Subcutaneous adipose tissue (tissue), 4 donors: ENCODE data around the gene CLEC4M. TPM values are rescaled to one million over a fixed set of nuclear protein-coding genes. Genes with fewer than 3 reads are reported as not detected.

Experiments
- total RNA-seq, 4 donors: library from RNA; depleted of rRNA; stranded (reverse); fragments of >200 nt; gene quantifications; one replicate each; pipeline ENCODE4 v1.1.0, GENCODE V29; 2016
- TF ChIP-seq, protein P1 (sequence below): fragments of 450-650 bp; IDR thresholded peaks from one replicate; pipeline ENCODE4 v1.5.1; 2016; ENCODE audit warnings: low read depth, mild to moderate bottlenecking, control low read depth, antibody characterized with exemption, moderate library complexity

The CLEC4M gene
- total RNA-seq, 4 donors from 2014 or later, result not detected

DNA sequence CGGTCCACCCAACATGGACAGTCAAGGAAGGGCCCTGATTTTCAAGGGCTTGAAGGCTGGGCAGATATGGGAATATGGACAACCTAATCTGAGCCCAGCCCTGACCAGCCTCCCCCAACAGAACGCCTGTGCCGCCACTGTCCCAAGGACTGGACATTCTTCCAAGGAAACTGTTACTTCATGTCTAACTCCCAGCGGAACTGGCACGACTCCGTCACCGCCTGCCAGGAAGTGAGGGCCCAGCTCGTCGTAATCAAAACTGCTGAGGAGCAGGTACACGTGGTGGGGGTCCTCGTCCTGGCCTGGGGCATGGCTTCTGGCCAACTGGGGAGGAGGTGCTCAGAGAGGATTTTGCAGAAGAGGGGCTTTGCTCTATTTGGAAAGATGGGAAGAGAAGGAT lies 3.5 kb downstream of the CLEC4M start:
- TF ChIP-seq, protein P1, sequence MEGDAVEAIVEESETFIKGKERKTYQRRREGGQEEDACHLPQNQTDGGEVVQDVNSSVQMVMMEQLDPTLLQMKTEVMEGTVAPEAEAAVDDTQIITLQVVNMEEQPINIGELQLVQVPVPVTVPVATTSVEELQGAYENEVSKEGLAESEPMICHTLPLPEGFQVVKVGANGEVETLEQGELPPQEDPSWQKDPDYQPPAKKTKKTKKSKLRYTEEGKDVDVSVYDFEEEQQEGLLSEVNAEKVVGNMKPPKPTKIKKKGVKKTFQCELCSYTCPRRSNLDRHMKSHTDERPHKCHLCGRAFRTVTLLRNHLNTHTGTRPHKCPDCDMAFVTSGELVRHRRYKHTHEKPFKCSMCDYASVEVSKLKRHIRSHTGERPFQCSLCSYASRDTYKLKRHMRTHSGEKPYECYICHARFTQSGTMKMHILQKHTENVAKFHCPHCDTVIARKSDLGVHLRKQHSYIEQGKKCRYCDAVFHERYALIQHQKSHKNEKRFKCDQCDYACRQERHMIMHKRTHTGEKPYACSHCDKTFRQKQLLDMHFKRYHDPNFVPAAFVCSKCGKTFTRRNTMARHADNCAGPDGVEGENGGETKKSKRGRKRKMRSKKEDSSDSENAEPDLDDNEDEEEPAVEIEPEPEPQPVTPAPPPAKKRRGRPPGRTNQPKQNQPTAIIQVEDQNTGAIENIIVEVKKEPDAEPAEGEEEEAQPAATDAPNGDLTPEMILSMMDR, result no peak

- TF ChIP-seq, protein P1, result no peak
Observed at GRCh38 chr19:7767487-7767886, 4.4 kb downstream of the CLEC4M start.

DNA sequence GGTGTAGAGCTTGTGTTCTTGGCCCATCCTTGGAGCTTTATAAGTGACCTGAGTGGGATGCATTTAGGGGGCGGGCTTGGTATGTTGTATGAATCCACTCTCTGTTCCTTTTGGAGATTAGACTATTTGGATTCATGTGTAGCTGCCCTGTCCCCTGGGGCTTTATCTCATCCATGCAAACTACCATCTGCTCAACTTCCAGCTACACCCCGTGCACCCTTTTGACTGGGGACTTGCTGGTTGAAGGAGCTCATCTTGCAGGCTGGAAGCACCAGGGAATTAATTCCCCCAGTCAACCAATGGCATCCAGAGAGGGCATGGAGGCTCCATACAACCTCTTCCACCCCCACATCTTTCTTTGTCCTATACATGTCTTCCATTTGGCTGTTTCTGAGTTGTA lies 6.1 kb downstream of the CLEC4M start:
- TF ChIP-seq, protein P1, result no peak

GRCh38 chr19:7771072-7771471 lies 8.0 kb downstream of the CLEC4M start:
- TF ChIP-seq, protein P1, result no peak

DNA sequence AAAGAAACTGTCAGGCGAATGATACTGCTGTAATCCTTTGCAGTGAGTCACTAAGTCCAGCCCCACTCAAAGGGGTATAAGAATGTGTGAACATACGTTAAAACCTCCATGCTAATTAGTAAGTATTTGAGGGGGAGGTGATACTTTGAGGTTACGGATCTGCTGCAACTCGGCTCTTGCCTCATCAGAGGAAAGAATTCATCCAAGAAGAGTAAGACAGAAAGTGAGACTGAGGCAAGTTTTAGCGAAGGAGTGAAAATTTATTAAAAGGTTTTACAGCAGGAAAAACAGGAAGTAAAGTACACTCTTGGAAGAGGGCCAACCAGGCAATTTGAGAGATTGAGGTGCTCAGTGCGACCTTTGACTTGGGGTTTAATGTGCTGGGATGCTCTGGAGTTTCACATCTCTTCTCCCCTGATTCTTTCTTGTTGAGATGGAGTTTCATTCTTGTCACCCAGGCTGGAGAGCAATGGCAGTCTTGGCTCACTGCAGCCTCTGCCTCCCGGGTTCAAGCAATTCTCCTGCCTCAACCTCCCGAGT lies 9.8 kb downstream of the CLEC4M start:
- TF ChIP-seq, protein P1, result no peak

GRCh38 chr19:7773841-7774240 lies 10.8 kb downstream of the CLEC4M start:
- TF ChIP-seq, protein P1, result no peak

- TF ChIP-seq, protein P1, result no peak
Observed at GRCh38 chr19:7775761-7776160, 12.7 kb downstream of the CLEC4M start.
